Naive thymus-derived CD4-positive, alpha-beta T cell (primary cell): ENCODE data around the gene SORCS1. TPM values are rescaled to one million over a fixed set of nuclear protein-coding genes. Genes with fewer than 3 reads are reported as not detected.

Source experiments
- ATAC-seq: fragments of 150-1000 bp; cut with Tn5 transposase; 2 replicates; pipeline ENCODE4 v1.10.0; 2021; ENCODE audit warnings: mild to moderate bottlenecking, moderate library complexity
- CTCF ChIA-PET: fragments of 350-600 bp; sonication (Branson Sonifier 250); formaldehyde crosslinking; loops from one replicate; lab custom pipeline; 2021; ENCODE audit warnings: antibody characterized with exemption; lab: Charles Lee
- POLR2A ChIA-PET: fragments of 350-600 bp; sonication (Branson Sonifier 250); formaldehyde crosslinking; loops from one replicate; lab custom pipeline; 2021; ENCODE audit warnings: antibody characterized with exemption, inconsistent platforms; lab: Charles Lee
- DNase-seq, 9 donors: peaks; one replicate each; pipeline versions ENCODE4 v3.0.0 to v3.0.0-alpha.2; 2020 to 2022; ENCODE audit warnings: mixed read lengths in 1 of 9
- H3K27ac ChIP-seq: one replicate; pipeline ENCODE4 v1.7.0; 2013; ENCODE audit warnings: mild to moderate bottlenecking, low read depth, low read length, moderate library complexity
- H3K27me3 ChIP-seq, 2 donors: one replicate each; pipeline ENCODE4 v1.7.0; 2013; ENCODE audit warnings: low read length in 2 of 2, mild to moderate bottlenecking in 2 of 2, moderate library complexity in 2 of 2; ENCODE audit not compliant: control insufficient read depth in 2 of 2, insufficient read depth in 2 of 2
- H3K36me3 ChIP-seq, 3 experiments: 1 replicate in 2 of 3; 2 replicates in 1 of 3; pipeline ENCODE4 v1.7.0; 2013; ENCODE audit warnings: low read length in 3 of 3, mild to moderate bottlenecking in 3 of 3, moderate library complexity in 1 of 3; ENCODE audit not compliant: insufficient read depth in 3 of 3, control insufficient read depth in 2 of 3
- H3K4me1 ChIP-seq, 2 donors: one replicate each; pipeline ENCODE4 v1.7.0; 2013; ENCODE audit warnings: low read length in 2 of 2, mild to moderate bottlenecking in 2 of 2, moderate library complexity in 1 of 2; ENCODE audit not compliant: control insufficient read depth in 2 of 2, insufficient read depth in 2 of 2
- H3K4me3 ChIP-seq: 2 replicates; pipeline ENCODE4 v1.7.0; 2013; ENCODE audit warnings: mild to moderate bottlenecking, low read length
- H3K9me3 ChIP-seq, 3 experiments: 1 replicate in 2 of 3; 2 replicates in 1 of 3; pipeline ENCODE4 v1.7.0; 2013; ENCODE audit warnings: low read length in 3 of 3; ENCODE audit not compliant: control insufficient read depth in 2 of 3
- H3K27ac Mint-ChIP-seq, 9 donors: one replicate each; pipeline ENCODE4 v1.8.0; 2020 to 2022; ENCODE audit warnings: mixed read lengths in 9 of 9, mild to moderate bottlenecking in 8 of 9, moderate library complexity in 5 of 9, inconsistent platforms in 2 of 9
- H3K27me3 Mint-ChIP-seq, 5 donors: one replicate each; pipeline ENCODE4 v1.8.0; 2021 to 2022; ENCODE audit warnings: mixed read lengths in 5 of 5, mild to moderate bottlenecking in 1 of 5
- H3K36me3 Mint-ChIP-seq, 5 donors: one replicate each; pipeline ENCODE4 v1.8.0; 2020 to 2022; ENCODE audit warnings: mixed read lengths in 5 of 5, mild to moderate bottlenecking in 3 of 5, inconsistent platforms in 1 of 5
- H3K4me1 Mint-ChIP-seq, 7 donors: one replicate each; pipeline ENCODE4 v1.8.0; 2020 to 2022; ENCODE audit warnings: mixed read lengths in 7 of 7, mild to moderate bottlenecking in 3 of 7, inconsistent platforms in 1 of 7
- H3K4me3 Mint-ChIP-seq, 10 donors: one replicate each; pipeline ENCODE4 v1.8.0; 2020 to 2022; ENCODE audit warnings: mild to moderate bottlenecking in 10 of 10, mixed read lengths in 10 of 10, moderate library complexity in 6 of 10, inconsistent platforms in 2 of 10
- H3K9me3 Mint-ChIP-seq, 11 donors: one replicate each; pipeline ENCODE4 v1.8.0; 2020 to 2022; ENCODE audit warnings: mixed read lengths in 11 of 11, mild to moderate bottlenecking in 4 of 11, inconsistent platforms in 1 of 11, moderate library complexity in 1 of 11
- intact Hi-C, 2 donors: fragments of 100-400 bp; cut with micrococcal nuclease; formaldehyde crosslinking; loops; one replicate each; pipeline ENCODE4 v1.15.1; 2023
- polyA plus RNA-seq, 2 donors: library from polyadenylated mRNA; unstranded; fragments of 300-500 nt; fragmentation: Illumina TruSeq; gene quantifications; one replicate each; pipeline ENCODE4 v1.2.3, GENCODE V29; 2021
- total RNA-seq, 6 experiments: library from RNA in 5 of 6; stranded (reverse) in 5 of 6; gene quantifications; 1 replicate in 5 of 6; 2 replicates in 1 of 6; pipeline ENCODE4 v1.2.3 and lab custom pipeline; 2021 to 2026

SORCS1 gene
- total and polyA plus RNA-seq, 7 experiments from 2014 or later: not detected

GRCh38 chr10:106565546-106565945 is 599.0 kb downstream of the SORCS1 start:
- no peak overlapping the region for H3K4me3 Mint-ChIP-seq
- H3K36me3 Mint-ChIP-seq: no peaks in the 10 kb centered on the region
- CTCF ChIA-PET: no interaction called here
- no peaks in the 10 kb centered on the region for H3K4me1 ChIP-seq
- DNase-seq (no peak), ATAC-seq (no peak)
- H3K27ac Mint-ChIP-seq: no peak overlapping the region
- no peaks in the 10 kb centered on the region for H3K4me1 Mint-ChIP-seq
- no peak overlapping the region for H3K4me3 ChIP-seq
- H3K27me3 Mint-ChIP-seq: no peaks in the 10 kb centered on the region
- no peaks in the 10 kb centered on the region for H3K27me3 ChIP-seq
- intact Hi-C loops: no loop called here
- H3K9me3 Mint-ChIP-seq: peaks cover 0 to 11% (median 3%) of the 10 kb centered on the region in 11 donors
- no peaks in the 10 kb centered on the region for H3K9me3 ChIP-seq
- no peaks in the 10 kb centered on the region for H3K36me3 ChIP-seq
- POLR2A ChIA-PET: no interaction called here
- H3K27ac ChIP-seq: no peak overlapping the region

GRCh38 chr10:106563384-106563783 is 601.1 kb downstream of the SORCS1 start:
- H3K27me3 ChIP-seq: no peaks in the 10 kb centered on the region
- POLR2A ChIA-PET: no interaction called here
- Mint-ChIP-seq H3K4me1 (no peaks in the 10 kb centered on the region), H3K27me3 (no peaks in the 10 kb centered on the region), H3K36me3 (no peaks in the 10 kb centered on the region), H3K4me3 (no peak overlapping the region), H3K27ac (no peak overlapping the region), H3K9me3 (peaks cover 0 to 14% (median 3%) of the 10 kb centered on the region in 11 donors)
- H3K36me3 ChIP-seq: no peaks in the 10 kb centered on the region
- no peak overlapping the region for H3K4me3 ChIP-seq
- DNase-seq (no peak), ATAC-seq (no peak)
- no peaks in the 10 kb centered on the region for H3K9me3 ChIP-seq
- H3K27ac ChIP-seq: no peak overlapping the region
- CTCF ChIA-PET: no interaction called here
- no peaks in the 10 kb centered on the region for H3K4me1 ChIP-seq
- intact Hi-C loops: no loop called here

GRCh38 chr10:106560925-106561640 is 603.4 kb downstream of the SORCS1 start:
- no peaks in the 10 kb centered on the region for H3K4me1 ChIP-seq
- H3K27ac Mint-ChIP-seq: no peak overlapping the region
- H3K36me3 Mint-ChIP-seq: no peaks in the 10 kb centered on the region
- no peak overlapping the region for H3K27ac ChIP-seq
- no peak overlapping the region for H3K4me3 ChIP-seq
- ATAC-seq: no peak
- H3K9me3 ChIP-seq: no peaks in the 10 kb centered on the region
- ChIA-PET POLR2A (no interaction called here), CTCF (no interaction called here)
- H3K27me3 Mint-ChIP-seq: no peaks in the 10 kb centered on the region
- H3K4me1 Mint-ChIP-seq: no peaks in the 10 kb centered on the region
- no peak overlapping the region for H3K4me3 Mint-ChIP-seq
- intact Hi-C loops: no loop called here
- H3K36me3 ChIP-seq: no peaks in the 10 kb centered on the region
- H3K9me3 Mint-ChIP-seq: peaks cover 0 to 8% (median 3%) of the 10 kb centered on the region in 11 donors
- H3K27me3 ChIP-seq: no peaks in the 10 kb centered on the region
- no peak for DNase-seq

- Mint-ChIP-seq H3K27me3 (peaks cover 0 to 4% (median 0%) of the 10 kb centered on the region in 5 donors), H3K27ac (no peak overlapping the region), H3K4me1 (no peaks in the 10 kb centered on the region), H3K4me3 (no peak overlapping the region), H3K9me3 (peaks cover 0 to 8% (median 2%) of the 10 kb centered on the region in 11 donors), H3K36me3 (no peaks in the 10 kb centered on the region)
- H3K36me3 ChIP-seq: no peaks in the 10 kb centered on the region
- H3K9me3 ChIP-seq: no peaks in the 10 kb centered on the region
- no peak overlapping the region for H3K4me3 ChIP-seq
- ATAC-seq (no peak), DNase-seq (no peak)
- no peaks in the 10 kb centered on the region for H3K27me3 ChIP-seq
- POLR2A ChIA-PET: no interaction called here
- no peak overlapping the region for H3K27ac ChIP-seq
- no peaks in the 10 kb centered on the region for H3K4me1 ChIP-seq
- CTCF ChIA-PET: no interaction called here
- intact Hi-C loops: no loop called here
Measured at GRCh38 chr10:106559442-106559841, 605.1 kb downstream of the SORCS1 start.

GRCh38 chr10:106557951-106558733 is 606.4 kb downstream of the SORCS1 start:
- H3K9me3 ChIP-seq: no peaks in the 10 kb centered on the region
- peaks cover 0 to 8% (median 0%) of the 10 kb centered on the region in 11 donors for H3K9me3 Mint-ChIP-seq
- CTCF ChIA-PET: no interaction called here

GRCh38 chr10:106557053-106557452 is 607.5 kb downstream of the SORCS1 start:
- H3K4me1 ChIP-seq: no peaks in the 10 kb centered on the region
- Mint-ChIP-seq H3K27ac (no peak overlapping the region), H3K4me1 (no peaks in the 10 kb centered on the region), H3K36me3 (no peaks in the 10 kb centered on the region), H3K27me3 (peaks cover 0 to 4% (median 0%) of the 10 kb centered on the region in 5 donors), H3K9me3 (peaks cover 0 to 8% (median 0%) of the 10 kb centered on the region in 11 donors), H3K4me3 (no peak overlapping the region)
- intact Hi-C loops: no loop called here
- no peaks in the 10 kb centered on the region for H3K27me3 ChIP-seq
- no peaks in the 10 kb centered on the region for H3K36me3 ChIP-seq
- ATAC-seq (no peak), DNase-seq (no peak)
- H3K27ac ChIP-seq: no peak overlapping the region
- POLR2A ChIA-PET: no interaction called here
- CTCF ChIA-PET: no interaction called here
- no peak overlapping the region for H3K4me3 ChIP-seq
- H3K9me3 ChIP-seq: no peaks in the 10 kb centered on the region

More at GRCh38 chr10:106557951-106558733, 606.4 kb downstream of the SORCS1 start:
- Histone ChIP-seq H3K36me3 (no peaks in the 10 kb centered on the region), H3K27ac (no peak overlapping the region), H3K4me3 (no peak overlapping the region), H3K27me3 (no peaks in the 10 kb centered on the region), H3K4me1 (no peaks in the 10 kb centered on the region)
- Mint-ChIP-seq H3K27me3 (peaks cover 0 to 4% (median 0%) of the 10 kb centered on the region in 5 donors), H3K27ac (no peak overlapping the region), H3K4me1 (no peaks in the 10 kb centered on the region), H3K36me3 (no peaks in the 10 kb centered on the region), H3K4me3 (no peak overlapping the region)
- POLR2A ChIA-PET: no interaction called here
- intact Hi-C loops: no loop called here
- ATAC-seq: no peak
- no peak for DNase-seq
